Cardiac fibroblast (primary cell): ENCODE measurements around the gene OASL.
A peak's percentile ranks its signal among the peaks of the same experiment; 100 is the strongest.

Experiments
- DNase-seq, 2 donors: peaks; one replicate each; pipeline versions ENCODE4 v3.0.0 to v3.0.0-alpha.2; 2010; ENCODE audit warnings: low read depth in 2 of 2
- H3K4me3 ChIP-seq, 2 donors: replicated peaks in 1 of 2; 1 replicate in 1 of 2; 2 replicates in 1 of 2; pipeline ENCODE4 v1.5.1; 2011; ENCODE audit warnings: low read depth in 2 of 2, low read length in 2 of 2, mild to moderate bottlenecking in 2 of 2, moderate library complexity in 1 of 2
- TF ChIP-seq, protein P1 (sequence below): IDR thresholded peaks from one replicate; pipeline ENCODE4 v1.5.1; 2011; ENCODE audit warnings: low read depth, mild to moderate bottlenecking, low read length, inconsistent platforms

Gene OASL

GRCh38 chr12:121036810-121037326 is 2.2 kb downstream of the OASL start:
- TF ChIP-seq, protein P1, sequence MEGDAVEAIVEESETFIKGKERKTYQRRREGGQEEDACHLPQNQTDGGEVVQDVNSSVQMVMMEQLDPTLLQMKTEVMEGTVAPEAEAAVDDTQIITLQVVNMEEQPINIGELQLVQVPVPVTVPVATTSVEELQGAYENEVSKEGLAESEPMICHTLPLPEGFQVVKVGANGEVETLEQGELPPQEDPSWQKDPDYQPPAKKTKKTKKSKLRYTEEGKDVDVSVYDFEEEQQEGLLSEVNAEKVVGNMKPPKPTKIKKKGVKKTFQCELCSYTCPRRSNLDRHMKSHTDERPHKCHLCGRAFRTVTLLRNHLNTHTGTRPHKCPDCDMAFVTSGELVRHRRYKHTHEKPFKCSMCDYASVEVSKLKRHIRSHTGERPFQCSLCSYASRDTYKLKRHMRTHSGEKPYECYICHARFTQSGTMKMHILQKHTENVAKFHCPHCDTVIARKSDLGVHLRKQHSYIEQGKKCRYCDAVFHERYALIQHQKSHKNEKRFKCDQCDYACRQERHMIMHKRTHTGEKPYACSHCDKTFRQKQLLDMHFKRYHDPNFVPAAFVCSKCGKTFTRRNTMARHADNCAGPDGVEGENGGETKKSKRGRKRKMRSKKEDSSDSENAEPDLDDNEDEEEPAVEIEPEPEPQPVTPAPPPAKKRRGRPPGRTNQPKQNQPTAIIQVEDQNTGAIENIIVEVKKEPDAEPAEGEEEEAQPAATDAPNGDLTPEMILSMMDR, result no peak
- H3K4me3 ChIP-seq, result no peak overlapping the region
- DNase-seq, result peak; percentile 66 to 77

DNA sequence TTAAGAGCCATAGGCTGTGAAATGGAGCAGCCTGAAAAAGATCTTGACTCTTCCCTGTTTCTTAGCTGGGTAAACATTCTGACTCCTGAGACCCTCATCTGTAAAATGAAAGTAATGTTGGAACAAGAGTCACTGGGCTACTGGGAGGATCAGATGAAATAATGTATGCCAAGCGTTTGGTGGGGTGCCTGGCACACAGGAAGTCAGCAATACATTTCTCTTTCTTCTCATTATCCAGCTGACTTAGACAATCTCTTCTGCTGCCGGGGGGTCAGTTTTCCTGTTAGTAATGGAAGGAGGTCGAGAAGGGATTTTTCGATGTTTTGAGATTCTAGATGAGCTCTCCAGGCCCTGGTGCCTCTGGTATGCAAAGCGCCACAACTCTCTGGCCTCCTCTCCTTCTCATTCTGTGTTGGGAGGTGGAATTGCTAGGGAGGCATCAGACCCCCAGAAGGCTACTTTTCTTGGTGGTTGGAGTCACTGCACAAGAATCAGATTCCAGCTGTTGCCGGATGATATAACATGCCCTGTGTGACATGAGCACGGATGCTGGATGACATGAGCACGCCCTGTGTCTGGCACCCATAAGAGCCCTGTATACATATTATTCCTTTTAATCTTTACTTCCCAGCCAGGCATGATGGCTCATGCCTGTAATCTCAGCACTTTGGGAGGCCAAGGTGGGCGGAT is 4.3 kb downstream of the OASL start:
- DNase-seq, result no peak
- no peak overlapping the region for H3K4me3 ChIP-seq
- TF ChIP-seq, protein P1, result no peak

DNA sequence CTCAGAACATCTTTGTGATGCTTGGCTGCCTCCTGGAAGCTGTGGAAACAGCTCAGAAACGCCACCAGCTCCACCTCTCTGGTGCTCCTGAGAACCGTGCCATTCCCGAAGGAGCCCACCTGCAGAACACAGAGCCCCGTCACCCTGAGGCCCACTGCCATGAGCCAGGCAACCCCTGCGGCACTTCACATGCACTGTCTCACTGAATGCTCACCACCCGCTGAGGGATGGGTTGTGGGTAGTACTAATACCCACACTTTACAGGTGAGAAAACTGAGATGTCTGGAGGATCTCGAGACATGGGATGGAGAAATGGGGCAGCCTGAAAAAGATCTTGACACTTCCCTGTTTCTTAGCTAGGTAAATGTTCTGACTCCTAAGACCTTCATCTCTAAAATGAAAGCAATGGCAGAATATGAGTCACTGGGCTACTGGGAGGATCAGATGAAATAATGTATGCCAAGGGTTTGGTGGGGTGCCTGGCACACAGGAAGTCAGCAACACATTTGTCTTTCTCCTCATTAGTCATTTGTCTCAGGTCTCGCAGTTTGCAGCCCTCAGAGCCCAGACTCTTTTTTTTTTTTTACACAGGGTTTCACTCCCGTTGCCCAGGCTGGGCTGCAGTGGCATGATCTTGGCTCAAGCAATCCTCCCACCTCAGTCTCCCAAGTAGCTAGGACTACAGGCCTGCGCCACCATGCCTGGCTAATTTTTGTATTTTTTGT is 5.3 kb downstream of the OASL start:
- no peak overlapping the region for H3K4me3 ChIP-seq
- peak; percentile 40 to 43 for DNase-seq
- TF ChIP-seq, protein P1, result no peak

DNA sequence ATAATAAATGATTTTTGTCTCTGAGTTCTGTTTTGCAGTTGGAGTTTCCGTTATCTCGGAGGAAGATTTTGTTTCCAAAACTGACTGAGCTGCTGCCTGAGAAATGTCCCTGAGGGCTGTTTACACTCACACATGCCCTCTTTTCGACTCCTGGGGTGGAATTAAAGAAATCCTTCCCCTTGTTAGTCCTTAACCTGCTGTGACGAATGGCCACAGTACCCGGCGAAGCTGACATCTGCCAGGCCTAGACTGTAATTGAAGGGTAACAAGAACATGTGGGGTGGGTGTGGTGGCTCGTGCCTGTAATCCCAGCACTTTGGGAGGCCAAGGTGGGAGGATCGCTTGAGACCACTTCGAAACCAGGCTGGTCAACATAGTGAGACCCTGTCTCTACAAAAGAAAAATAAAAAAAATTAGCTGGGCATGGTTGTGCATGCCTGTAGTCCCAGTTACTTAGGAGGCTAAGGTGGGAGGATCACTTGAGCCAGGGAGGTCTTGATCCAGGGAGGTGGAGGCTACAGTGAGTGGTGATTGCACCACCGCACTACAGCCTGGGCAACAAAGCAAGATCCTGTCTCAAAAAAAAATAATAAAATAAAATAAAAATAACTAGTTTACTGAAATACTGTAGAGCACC is 8.4 kb downstream of the OASL start:
- no peak overlapping the region for H3K4me3 ChIP-seq
- TF ChIP-seq, protein P1, result no peak
- no peak for DNase-seq

GRCh38 chr12:121026274-121027045 is 12.6 kb downstream of the OASL start:
- no peak overlapping the region for H3K4me3 ChIP-seq
- TF ChIP-seq, protein P1, result no peak

More at GRCh38 chr12:121026274-121027045, 12.6 kb downstream of the OASL start:
- DNase-seq, result no peak
